Activated CD4-positive, alpha-beta T cell treated with anti-CD3 and anti-CD28 coated beads, Interleukin-2, Interleukin-4, amounts not matched to agents 100 ng/mL and 50 ng/mL, durations not matched to agents 16 hours and 8 hours (primary cell): ENCODE results near the gene ATMIN.

ENCODE experiments used
- DNase-seq: peaks from one replicate; pipeline ENCODE4 v3.0.0-alpha.2; 2020; ENCODE audit warnings: low spot score

The ATMIN gene

DNA sequence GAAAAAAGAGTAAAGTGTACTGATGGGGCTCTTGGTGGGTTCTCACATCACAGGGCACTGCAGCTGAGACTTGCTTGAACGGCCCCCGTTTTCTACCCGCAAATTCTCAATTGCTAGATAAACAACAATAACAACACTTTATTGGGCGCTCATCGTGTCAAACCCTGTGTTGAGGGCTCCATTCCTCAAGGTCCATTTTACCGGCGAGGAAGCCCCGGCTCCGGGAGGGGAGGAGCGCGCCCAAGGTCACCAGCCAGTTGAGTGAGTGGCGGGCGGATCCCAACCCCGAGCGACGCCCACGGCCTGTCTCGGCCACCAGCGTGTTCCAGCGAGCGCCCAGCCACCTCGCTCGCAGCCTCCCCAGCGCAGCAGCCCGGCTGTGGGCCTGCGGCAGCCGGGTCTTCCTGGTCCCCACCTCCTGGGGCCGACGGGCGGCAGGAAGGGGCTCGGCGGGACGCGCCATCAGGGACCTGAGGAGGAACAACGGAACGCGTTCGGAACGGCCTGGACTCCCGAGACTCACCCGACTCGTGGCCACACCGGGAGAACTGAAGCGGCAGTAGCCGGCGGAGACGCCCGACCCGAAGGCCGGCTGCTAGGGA lies 29.3 kb upstream of the ATMIN start:
- DNase-seq, result peak; percentile 65

- peak; percentile 97 for DNase-seq
Observed at GRCh38 chr16:81006813-81007695, 28.6 kb upstream of the ATMIN start, which contains the start of the genes CENPN and CMC2. Gene CENPN (plus strand): TSS chr16:81007214. CDS start chr16:81011940, 4,726 bp downstream. Gene CMC2 (minus strand): TSS chr16:81006885. CDS start chr16:80997394, 9,491 bp downstream.

DNA sequence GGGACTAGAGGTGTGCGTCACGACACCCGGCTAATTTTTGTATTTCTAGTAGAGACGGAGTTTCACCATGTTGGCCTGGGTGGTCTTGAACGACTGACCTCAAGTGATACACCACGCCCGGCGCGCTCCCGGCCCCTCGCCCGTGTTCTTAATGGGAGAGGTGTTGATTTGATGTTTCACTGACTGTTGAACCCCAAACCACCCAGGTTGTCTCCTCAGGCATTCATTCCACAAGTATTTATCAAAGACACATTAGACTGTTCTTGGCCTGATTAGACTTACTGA lies 27.2 kb upstream of the ATMIN start:
- no peak for DNase-seq

DNA sequence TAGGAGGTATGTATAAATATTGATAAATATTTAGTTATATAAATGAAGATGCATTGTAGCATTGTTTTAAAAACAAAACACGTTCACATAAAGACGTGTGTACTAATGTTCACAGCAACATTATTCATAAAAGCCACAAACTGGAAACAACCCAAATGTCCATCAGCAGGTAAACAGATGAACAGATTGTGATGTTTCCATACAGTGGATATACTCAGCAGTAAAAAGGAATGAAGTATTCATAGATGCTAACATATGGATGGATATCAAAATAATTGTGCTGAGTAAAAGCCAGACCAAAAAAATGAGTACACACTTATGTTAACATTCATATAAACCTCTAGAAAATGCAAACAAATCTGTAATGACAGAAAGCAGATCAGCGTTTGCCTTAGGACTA lies 22.7 kb upstream of the ATMIN start:
- no peak for DNase-seq

DNA sequence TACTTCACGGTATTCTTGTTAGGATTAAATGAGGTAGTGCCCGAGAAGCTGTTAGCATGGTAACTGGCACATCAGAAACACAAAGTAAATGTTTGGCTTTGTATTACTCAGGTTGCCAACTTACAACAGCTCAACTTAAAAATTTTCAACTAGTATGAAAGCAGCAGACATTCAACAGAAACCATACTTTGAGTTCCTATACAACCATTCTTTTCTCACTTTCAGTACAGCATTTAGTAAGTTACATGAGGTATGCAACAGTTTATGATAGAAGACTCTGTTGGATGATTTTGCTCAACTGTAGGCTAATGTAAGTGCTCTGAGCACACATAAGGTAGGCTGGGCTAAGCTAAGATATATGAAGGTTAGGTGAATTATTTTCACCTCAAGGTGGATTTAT lies 21.0 kb upstream of the ATMIN start:
- no peak for DNase-seq

DNA sequence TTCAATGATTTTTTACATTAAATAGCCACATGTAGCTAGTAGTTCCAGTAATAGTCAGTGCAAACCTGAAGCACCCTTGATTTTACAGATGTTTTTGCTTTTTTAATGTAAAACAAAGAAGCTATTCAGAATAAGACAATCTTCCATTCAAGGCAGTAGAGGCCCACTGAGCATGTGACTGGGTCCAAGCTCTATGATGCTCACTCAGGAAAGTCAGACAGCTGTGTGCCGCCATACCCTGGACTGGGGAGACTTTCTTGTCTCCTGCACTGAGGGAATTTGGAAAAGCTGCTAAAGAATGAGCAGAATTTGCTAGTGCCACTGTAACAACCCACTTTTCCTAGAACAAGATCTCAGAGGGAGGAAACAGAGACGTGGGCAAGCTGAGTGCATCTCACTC lies 17.1 kb upstream of the ATMIN start:
- no peak for DNase-seq

- DNase-seq, result no peak
Observed at GRCh38 chr16:81026429-81026828, 9.2 kb upstream of the ATMIN start.

DNA sequence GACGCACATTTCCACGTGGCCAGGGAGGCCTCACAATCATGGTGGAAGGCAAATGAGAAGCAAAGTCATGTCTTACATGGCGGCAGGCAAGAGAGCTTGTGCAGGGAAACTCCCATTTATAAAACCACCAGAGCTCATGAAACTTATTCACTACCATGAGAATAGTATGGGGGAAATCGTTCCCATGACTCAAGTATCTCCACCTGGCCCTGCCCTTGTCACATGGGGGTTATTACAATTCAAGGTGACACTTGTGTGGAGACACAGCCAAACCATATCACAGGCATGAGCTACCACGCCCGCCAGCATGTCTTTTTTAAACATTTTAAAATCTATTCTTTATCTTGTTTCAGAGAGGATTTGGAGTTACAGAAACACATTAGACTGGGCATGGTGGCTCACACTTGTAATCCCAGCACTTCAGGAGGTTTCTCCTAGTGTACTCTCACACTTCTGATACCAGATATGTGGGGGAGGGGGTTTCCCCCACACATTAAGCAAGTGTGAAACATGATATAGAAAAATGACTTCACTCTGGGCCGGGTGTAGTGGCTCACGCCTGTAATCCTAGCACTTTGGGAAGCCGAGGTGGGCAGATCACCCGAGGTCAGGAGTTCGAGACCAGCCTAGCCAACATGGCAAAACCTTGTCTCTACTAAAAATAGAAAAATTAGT lies 5.6 kb upstream of the ATMIN start:
- DNase-seq, result no peak

- peak; percentile 30 for DNase-seq
Observed at GRCh38 chr16:81035975-81036750, 521 bp downstream of the ATMIN start.

DNA sequence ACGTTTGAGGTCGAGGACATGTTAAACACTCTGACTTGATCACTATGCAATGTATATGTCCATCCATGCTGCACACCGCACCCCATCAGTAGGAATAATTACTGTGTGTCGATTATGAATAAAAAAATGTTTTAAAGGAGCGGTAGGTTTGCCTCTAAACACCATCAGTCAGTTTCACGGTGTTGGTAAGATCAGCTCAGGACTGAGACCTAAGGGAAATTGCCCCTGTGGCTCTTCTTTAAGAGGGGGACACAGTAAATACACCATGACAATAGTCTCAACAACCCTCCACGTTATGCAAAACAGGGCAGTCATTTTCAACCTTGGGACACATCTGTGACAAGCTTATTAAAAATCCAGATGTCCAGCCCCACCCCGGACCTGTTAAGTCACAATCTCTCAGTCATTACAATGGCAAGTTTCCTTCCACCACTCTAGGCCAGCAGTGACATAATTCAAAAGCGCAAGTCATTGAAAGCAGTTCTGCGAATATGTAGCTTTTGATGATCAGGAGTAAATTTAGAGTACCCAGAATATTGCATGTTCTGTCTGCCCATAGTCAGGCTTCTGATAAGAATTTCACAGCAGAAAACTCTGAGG lies 1.2 kb downstream of the ATMIN start:
- DNase-seq, result peak; percentile 3

- DNase-seq, result no peak
Observed at GRCh38 chr16:81040131-81040530, 4.5 kb downstream of the ATMIN start.

- DNase-seq, result no peak
Observed at GRCh38 chr16:81040842-81041241, 5.2 kb downstream of the ATMIN start.

DNA sequence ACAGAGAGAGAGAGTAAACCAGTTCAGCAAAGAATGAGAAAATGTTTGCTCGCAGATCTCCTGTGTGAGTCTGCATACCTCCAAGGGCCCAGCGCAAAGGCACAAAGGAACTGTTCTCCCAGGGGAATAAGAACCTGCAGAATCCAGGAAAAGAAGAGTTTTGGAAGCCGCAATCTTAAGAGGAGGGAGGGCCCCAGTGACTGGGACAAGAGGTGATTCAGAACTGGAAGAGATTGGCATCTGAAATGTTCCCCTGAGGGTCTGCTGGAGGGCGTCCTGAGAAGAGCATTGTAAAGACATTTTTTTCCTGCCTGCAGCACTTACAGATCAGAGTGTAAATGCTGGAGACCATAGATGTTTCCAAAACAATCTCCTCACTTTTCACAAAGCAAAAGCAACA lies 6.1 kb downstream of the ATMIN start:
- DNase-seq, result no peak

- DNase-seq, result no peak
Observed at GRCh38 chr16:81042821-81043220, 7.2 kb downstream of the ATMIN start.

- no peak for DNase-seq
Observed at GRCh38 chr16:81053761-81054160, 18.1 kb downstream of the ATMIN start.

GRCh38 chr16:81060576-81061306 lies 25.1 kb downstream of the ATMIN start:
- no peak for DNase-seq

GRCh38 chr16:81061307-81061640 lies 25.6 kb downstream of the ATMIN start:
- DNase-seq, result no peak

- no peak for DNase-seq
Observed at GRCh38 chr16:81061871-81062608, 26.4 kb downstream of the ATMIN start.

- no peak for DNase-seq
Observed at GRCh38 chr16:81066681-81067080, 31.0 kb downstream of the ATMIN start.

DNA sequence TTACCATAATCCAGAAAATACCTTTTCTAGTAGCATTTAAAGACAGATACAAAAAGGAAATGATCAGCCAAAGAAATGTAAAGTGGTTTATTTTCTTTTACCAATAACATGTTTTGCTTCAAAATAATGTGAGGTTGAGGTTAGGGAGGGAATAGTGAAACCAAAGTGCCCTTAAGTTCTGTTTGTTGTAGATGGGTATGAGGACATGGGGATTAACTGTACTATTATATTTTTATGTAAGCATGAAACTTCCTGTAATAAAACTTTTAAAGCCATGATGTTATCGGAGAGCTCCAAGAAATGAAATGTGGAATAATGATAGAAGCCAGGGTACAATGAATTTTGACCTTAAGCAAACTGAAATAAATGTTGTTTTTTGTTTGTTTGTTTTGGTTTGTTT lies 31.5 kb downstream of the ATMIN start:
- no peak for DNase-seq

DNA sequence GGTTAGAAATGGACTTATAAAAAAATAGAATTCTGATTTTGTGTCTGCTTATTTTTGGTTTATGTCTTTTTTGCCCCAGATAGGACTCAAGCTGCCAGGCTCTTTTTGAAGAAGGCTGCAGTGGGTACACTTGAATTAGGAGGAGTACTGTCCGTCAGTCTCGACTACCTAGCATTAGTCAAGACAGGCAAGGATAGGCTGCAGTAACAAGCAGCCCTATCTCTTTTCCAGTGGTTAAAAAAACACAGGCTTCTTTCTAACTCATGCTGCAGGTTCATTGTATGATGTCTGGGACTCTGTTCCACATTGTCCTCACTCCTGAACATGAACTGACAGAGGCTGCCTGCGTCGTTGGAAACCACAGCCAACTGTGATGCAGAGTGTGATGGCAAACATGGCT lies 33.4 kb downstream of the ATMIN start:
- no peak for DNase-seq
